Spleen (tissue), 11 donors: ENCODE results near the gene EIF4A2. TPM values are rescaled to one million over a fixed set of nuclear protein-coding genes. Genes with fewer than 3 reads are reported as not detected.
A peak's percentile ranks its signal among the peaks of the same experiment; 100 is the strongest.

Experiments used
- DNase-seq: peaks from one replicate; pipeline ENCODE4 v3.0.0-alpha.2; 2020
- H3K27ac ChIP-seq, 8 donors: fragments of 200-600 bp; sonication (generic) in 7 of 8; 1 replicate in 4 of 8; 2 replicates in 4 of 8; pipeline versions ENCODE4 v1.5.0 to v1.8.0; 2016 to 2021; ENCODE audit warnings: inconsistent platforms in 4 of 8, mild to moderate bottlenecking in 4 of 8, moderate library complexity in 1 of 8
- H3K27me3 ChIP-seq, 7 donors: fragments of 200-600 bp; sonication (generic) in 6 of 7; replicated peaks in 1 of 7; 1 replicate in 4 of 7; 2 replicates in 3 of 7; pipeline versions ENCODE4 v1.5.0 to v1.8.0; 2016 to 2021; ENCODE audit warnings: inconsistent platforms in 3 of 7, mild to moderate bottlenecking in 1 of 7
- H3K36me3 ChIP-seq, 6 donors: fragments of 200-600 bp; sonication (generic) in 5 of 6; 1 replicate in 4 of 6; 2 replicates in 2 of 6; pipeline versions ENCODE4 v1.5.0 to v1.8.0; 2016 to 2021; ENCODE audit warnings: inconsistent platforms in 2 of 6
- H3K4me1 ChIP-seq, 6 donors: fragments of 200-600 bp; sonication (generic) in 5 of 6; 1 replicate in 3 of 6; 2 replicates in 3 of 6; pipeline versions ENCODE4 v1.5.0 to v1.8.0; 2016 to 2021; ENCODE audit warnings: inconsistent platforms in 3 of 6
- H3K4me3 ChIP-seq, 8 donors: fragments of 200-600 bp; sonication (generic) in 7 of 8; 1 replicate in 4 of 8; 2 replicates in 4 of 8; pipeline versions ENCODE4 v1.5.0 to v1.8.0; 2016 to 2021; ENCODE audit warnings: inconsistent platforms in 4 of 8, mild to moderate bottlenecking in 4 of 8, moderate library complexity in 2 of 8
- H3K9me3 ChIP-seq, 8 donors: fragments of 200-600 bp; sonication (generic) in 7 of 8; 1 replicate in 4 of 8; 2 replicates in 4 of 8; pipeline versions ENCODE4 v1.5.0 to v1.8.0; 2016 to 2021; ENCODE audit warnings: inconsistent platforms in 4 of 8
- CTCF ChIP-seq, 11 experiments: fragments of 200-600 bp in 7 of 11; fragments of 450-650 bp in 4 of 11; sonication (generic) in 4 of 11; IDR thresholded peaks in 8 of 11; conservative IDR thresholded peaks in 3 of 11; 1 replicate in 7 of 11; 2 replicates in 4 of 11; pipeline versions ENCODE4 v1.4.0 to v1.8.0; 2016 to 2021; ENCODE audit warnings: antibody characterized with exemption in 11 of 11, inconsistent platforms in 4 of 11, mild to moderate bottlenecking in 1 of 11
- POLR2A ChIP-seq, 3 donors: fragments of 450-650 bp; IDR thresholded peaks; one replicate each; pipeline ENCODE4 v1.5.1; 2017; ENCODE audit warnings: antibody characterized with exemption in 3 of 3, mild to moderate bottlenecking in 1 of 3
- POLR2AphosphoS5 ChIP-seq, 3 donors: sonication (generic); formaldehyde crosslinking; IDR thresholded peaks; one replicate each; pipeline ENCODE4 v1.5.1; 2017; ENCODE audit warnings: antibody characterized with exemption in 3 of 3
- WGBS, 5 donors: extraction: QIAGEN DNeasy Blood & Tissue Kit in 3 of 5; methylation state at CpG; one replicate each; pipeline versions ENCODE4 v1.1.5 to v1.1.7; 2013 to 2018; 5-methylcytosine and 5-hydroxymethylcytosine counted together
- intact Hi-C: fragments of 100-400 bp; cut with DNase I; formaldehyde crosslinking; loops from one replicate; pipeline ENCODE4 v1.15.0; 2023; ENCODE audit warnings: low total_unique reads
- polyA plus RNA-seq, 3 donors: library from polyadenylated mRNA; stranded (reverse); fragments of 200-250 nt; gene quantifications; one replicate each; pipeline ENCODE4 v1.2.1, GENCODE V29; 2013
- total RNA-seq, 7 donors: library from RNA; depleted of rRNA in 3 of 7; stranded (reverse); fragments of >200 nt in 3 of 7; fragmentation: NEBNext Ultra II Directional in 4 of 7; extraction: Animal tissue kit (Norgen Biotek cat#: 25700) in 4 of 7; gene quantifications; one replicate each; pipeline versions ENCODE4 v1.1.0 to v1.2.1, GENCODE V29; 2016 to 2021
- donor health status: healthy with polysubstance abuse.
- donor health status: DM: no; HTN: no; CAD: no; lungs with moderate emphysema.
- donor health status: DM: no; HTN: no; CAD: no.
- donor health status: Bipolar disorder and iron deficiency.
- donor health status: healthy.
- donor health status: DM: no; HTN: no; CAD: no.
- donor health status: DM: yes; HTN: yes; CAD: no.

The EIF4A2 gene
- total and polyA plus RNA-seq, 10 donors: 255 to 512 (median 357) TPM

- Histone ChIP-seq H3K27ac (no peak overlapping the region), H3K27me3 (no peaks in the 10 kb centered on the region), H3K4me1 (peaks cover 0 to 21% (median 15%) of the 10 kb centered on the region in 6 donors), H3K4me3 (no peak overlapping the region), H3K36me3 (no peaks in the 10 kb centered on the region), H3K9me3 (no peaks in the 10 kb centered on the region)
- TF ChIP-seq CTCF (IDR thresholded peaks at IDR 0.05 in 8 of 11, conservative IDR thresholded peaks at IDR 0.05 in 3 of 11): no peak
- no peak for TF ChIP-seq POLR2A (IDR thresholded peaks at IDR 0.05)
- no peak for TF ChIP-seq POLR2AphosphoS5 (IDR thresholded peaks at IDR 0.05)
- 68 to 83% (median 79%) methylated on average over 7 to 8 of the region's 8 CpGs for WGBS, 5 donors
- no peak for DNase-seq
- intact Hi-C loops: no loop called here
Observed at GRCh38 chr3:186775999-186776398, 7.4 kb upstream of the EIF4A2 start.

- no peak for DNase-seq
- Histone ChIP-seq H3K4me3 (no peak overlapping the region), H3K36me3 (peaks cover 0 to 1% (median under 1%) of the 10 kb centered on the region in 6 donors), H3K4me1 (peaks cover 0 to 9% (median 4%) of the 10 kb centered on the region in 6 donors), H3K27ac (no peak overlapping the region), H3K27me3 (no peaks in the 10 kb centered on the region), H3K9me3 (no peaks in the 10 kb centered on the region)
- 92 to 96% (median 94%) methylated on average over 5 of the region's 5 CpGs for WGBS, 5 donors
- TF ChIP-seq POLR2AphosphoS5 (IDR thresholded peaks at IDR 0.05): no peak
- no peak for TF ChIP-seq POLR2A (IDR thresholded peaks at IDR 0.05)
- TF ChIP-seq CTCF (IDR thresholded peaks at IDR 0.05 in 8 of 11, conservative IDR thresholded peaks at IDR 0.05 in 3 of 11): no peak
- intact Hi-C loops: no loop called here
Observed at GRCh38 chr3:186779204-186779603, 4.2 kb upstream of the EIF4A2 start.

- H3K9me3 ChIP-seq: no peaks in the 10 kb centered on the region
- H3K27ac ChIP-seq: peak overlapping the region; percentile 95 to 99 (median 98)
- peaks cover 0 to 35% (median 34%) of the 10 kb centered on the region in 6 donors for H3K36me3 ChIP-seq
- no peak for TF ChIP-seq POLR2AphosphoS5 (IDR thresholded peaks at IDR 0.05)
- no peak for TF ChIP-seq CTCF (IDR thresholded peaks at IDR 0.05 in 8 of 11, conservative IDR thresholded peaks at IDR 0.05 in 3 of 11)
- TF ChIP-seq POLR2A (IDR thresholded peaks at IDR 0.05): no peak
- no peaks in the 10 kb centered on the region for H3K27me3 ChIP-seq
- WGBS, 5 donors: 4 to 13% (median 8%) methylated on average over 20 to 21 of the region's 21 CpGs
- H3K4me1 ChIP-seq: peaks cover 29 to 43% (median 34%) of the 10 kb centered on the region in 6 donors
- peak overlapping the region; percentile 66 to 94 (median 88) for H3K4me3 ChIP-seq
- intact Hi-C loops: loop anchor here (10.0 kb wide), 2 partner anchors 208 to 848 kb away; partner anchors contain the start of genes DNAJB11 and TRA2B
- no peak for DNase-seq
Observed at GRCh38 chr3:186782542-186783057, 777 bp upstream of the EIF4A2 start.

- Histone ChIP-seq H3K9me3 (no peaks in the 10 kb centered on the region), H3K27ac (peak overlapping the region; percentile 95 to 99 (median 98)), H3K36me3 (peaks cover 0 to 48% (median 47%) of the 10 kb centered on the region in 6 donors), H3K27me3 (no peaks in the 10 kb centered on the region), H3K4me1 (peaks cover 36 to 56% (median 47%) of the 10 kb centered on the region in 6 donors), H3K4me3 (peak overlapping the region; percentile 66 to 94 (median 88))
- intact Hi-C loops: loop anchor here (10.0 kb wide), 2 partner anchors 209 to 849 kb away; partner anchors contain the start of genes DNAJB11 and TRA2B
- TF ChIP-seq POLR2A (IDR thresholded peaks at IDR 0.05) (peak in 2 of 3 donors; percentile 23 to 40), CTCF (IDR thresholded peaks at IDR 0.05 in 8 of 11, conservative IDR thresholded peaks at IDR 0.05 in 3 of 11) (peak in 2 of 11 experiments; percentile 29 to 37), POLR2AphosphoS5 (IDR thresholded peaks at IDR 0.05) (peak; percentile 89 to 99 (median 93))
- DNase-seq: peak; percentile 97
- WGBS, 5 donors: 0% methylated on average over 23 to 56 of the region's 56 CpGs
Observed at GRCh38 chr3:186783731-186784515, 546 bp downstream of the EIF4A2 start.
